Measurements from ENCODE around the gene PRAC2.

Gene PRAC2

GRCh38 chr17:48734333-48735061, 11.5 kb downstream of the PRAC2 start:
- no peak for DNase-seq

GRCh38 chr17:48735062-48735351, 12.0 kb downstream of the PRAC2 start:
- DNase-seq: no peak

GRCh38 chr17:48737330-48738043, 14.5 kb downstream of the PRAC2 start:
- DNase-seq: no peak

DNA sequence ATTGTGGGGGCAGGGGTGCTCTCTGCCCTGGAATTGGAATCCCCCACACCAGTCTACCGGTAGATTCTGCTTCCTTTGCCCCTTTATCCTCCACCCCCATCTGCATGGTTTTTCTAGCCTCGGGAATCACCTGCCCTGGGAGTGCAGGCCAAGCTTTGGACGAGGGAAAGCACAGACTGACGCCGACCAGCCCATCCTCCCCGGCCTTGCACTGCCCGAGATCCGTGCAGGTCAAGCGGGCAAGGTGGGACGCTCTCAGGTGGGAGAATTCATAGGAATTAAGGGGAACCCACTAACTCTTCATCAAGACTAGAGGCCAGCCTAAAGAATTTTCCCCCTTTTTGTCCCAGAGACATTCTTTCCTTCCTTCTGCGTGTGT, 15.4 kb downstream of the PRAC2 start:
- no peak for DNase-seq

DNA sequence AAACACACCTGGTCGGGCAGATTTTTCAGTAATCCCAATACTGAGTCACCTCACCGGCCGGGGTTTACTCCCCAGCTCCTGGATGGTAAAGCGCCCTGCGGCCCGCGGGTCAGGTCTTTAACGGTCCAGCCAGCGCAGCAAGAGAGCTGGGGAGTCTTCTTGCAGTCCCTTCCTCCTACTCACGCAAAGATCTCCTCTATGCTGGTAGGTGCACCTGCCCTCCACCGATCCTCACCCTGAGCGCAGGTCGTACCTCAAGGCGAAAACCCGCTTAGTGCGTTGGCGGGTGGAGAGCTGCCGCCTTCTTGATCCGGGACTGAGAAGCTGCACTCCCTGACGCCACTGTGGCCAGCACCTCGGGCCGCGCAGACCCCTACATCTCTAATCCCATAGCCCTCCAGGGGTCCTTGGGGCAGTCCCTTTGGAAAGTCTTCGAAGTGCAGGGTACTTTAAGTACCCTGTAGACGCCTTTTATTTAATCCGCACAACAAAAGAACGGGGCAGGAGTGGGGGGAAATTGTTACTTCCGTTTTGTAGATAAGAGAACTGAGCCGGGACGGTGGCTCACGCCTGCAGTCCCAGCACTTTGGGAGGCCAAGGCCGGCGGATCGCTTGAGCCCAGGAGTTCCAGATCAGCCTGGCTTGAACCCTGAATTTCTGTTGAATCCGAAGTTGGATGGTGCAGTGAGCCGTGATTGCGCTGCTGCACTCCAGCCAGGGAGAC, 16.0 kb downstream of the PRAC2 start:
- DNase-seq: no peak

GRCh38 chr17:48740537-48740936, 17.6 kb downstream of the PRAC2 start:
- DNase-seq: no peak

GRCh38 chr17:48745381-48746275, 22.6 kb downstream of the PRAC2 start:
- DNase-seq: no peak

DNA sequence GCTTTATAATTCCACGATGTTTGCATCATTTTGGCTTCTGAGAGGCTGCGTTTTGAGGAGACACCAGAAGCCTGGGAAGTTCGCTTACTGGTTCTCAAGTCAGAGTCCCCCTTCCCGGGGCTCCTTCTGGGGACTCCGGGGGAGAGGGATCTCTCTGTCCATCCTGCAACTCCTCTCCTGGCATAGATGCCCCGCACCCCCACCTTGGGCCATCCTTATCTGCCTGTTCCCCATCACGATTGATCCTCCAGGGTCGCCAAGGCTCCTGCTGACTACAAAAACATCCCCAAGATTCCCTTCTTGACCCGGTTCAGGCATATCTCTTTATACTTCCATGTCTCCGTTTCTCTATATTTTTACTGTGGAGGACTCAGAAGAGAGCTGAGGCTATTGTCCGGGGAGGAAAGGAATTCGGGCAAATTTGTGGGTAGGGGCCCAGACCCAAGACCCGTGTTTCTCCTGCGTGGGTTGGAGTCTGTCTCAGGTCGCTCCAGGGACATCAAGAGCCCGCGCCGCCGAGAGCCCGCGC, 24.0 kb downstream of the PRAC2 start:
- DNase-seq: no peak

- DNase-seq: no peak
Measured at GRCh38 chr17:48747445-48748363, 24.7 kb downstream of the PRAC2 start.

DNA sequence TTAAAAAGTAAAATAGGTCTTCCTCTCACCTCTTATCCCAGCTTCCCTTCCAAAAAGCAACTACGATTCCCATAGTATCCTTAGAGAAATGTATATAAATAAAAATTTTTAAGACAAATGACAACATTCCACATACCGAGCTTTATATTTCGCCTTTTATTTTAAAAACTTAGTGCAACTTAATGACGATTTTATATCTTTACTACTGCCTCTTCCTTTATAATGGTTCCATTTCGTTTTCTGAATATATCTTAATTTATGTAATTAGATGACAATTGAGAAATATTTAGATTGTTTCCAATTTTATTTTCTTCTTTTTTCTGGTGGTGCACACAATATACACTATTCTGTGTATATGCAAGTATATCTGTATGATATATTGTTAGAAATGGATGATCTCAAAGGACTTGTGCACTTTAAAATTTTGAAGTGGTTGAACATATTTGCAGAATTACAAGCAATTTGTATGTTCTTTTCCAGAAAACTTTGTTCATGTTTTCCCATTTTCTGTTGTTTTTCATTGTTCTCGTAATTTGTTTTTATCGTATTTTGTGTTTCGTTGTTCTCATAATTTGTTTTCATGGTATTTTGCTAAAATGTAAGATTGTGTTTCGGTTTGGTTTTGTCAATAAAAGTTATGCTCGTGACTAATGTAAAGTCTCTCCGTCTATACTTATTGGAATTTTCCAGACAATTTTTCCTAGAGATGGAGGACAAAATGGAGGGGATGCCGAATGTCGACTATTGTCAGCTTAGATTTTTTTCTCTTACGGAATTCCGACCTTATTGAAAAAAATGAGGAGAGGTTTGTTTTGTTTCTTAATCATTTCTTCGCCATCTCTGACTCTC, 26.0 kb downstream of the PRAC2 start:
- no peak for DNase-seq

- no peak for DNase-seq
Measured at GRCh38 chr17:48749621-48750553, 26.9 kb downstream of the PRAC2 start.

DNA sequence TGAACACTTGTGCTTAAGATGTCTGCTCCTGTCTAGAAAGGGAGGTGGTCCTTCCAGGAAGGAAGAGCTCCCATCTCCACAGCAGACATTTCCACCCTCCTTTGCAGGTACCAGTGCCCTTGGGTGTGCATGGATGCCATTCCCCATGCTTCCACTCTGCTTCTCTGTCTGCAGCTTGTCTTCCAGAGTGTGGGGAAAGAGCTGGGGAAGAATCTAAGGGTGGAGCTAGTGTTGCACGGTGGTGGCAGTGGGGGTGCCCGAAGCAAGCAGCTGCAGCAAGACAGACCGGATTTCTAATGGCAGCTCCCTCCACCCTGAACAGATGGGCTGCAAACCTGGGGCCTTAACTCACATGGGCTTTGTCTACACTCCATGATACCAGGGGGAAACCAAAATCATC, 28.2 kb downstream of the PRAC2 start:
- DNase-seq: no peak

DNA sequence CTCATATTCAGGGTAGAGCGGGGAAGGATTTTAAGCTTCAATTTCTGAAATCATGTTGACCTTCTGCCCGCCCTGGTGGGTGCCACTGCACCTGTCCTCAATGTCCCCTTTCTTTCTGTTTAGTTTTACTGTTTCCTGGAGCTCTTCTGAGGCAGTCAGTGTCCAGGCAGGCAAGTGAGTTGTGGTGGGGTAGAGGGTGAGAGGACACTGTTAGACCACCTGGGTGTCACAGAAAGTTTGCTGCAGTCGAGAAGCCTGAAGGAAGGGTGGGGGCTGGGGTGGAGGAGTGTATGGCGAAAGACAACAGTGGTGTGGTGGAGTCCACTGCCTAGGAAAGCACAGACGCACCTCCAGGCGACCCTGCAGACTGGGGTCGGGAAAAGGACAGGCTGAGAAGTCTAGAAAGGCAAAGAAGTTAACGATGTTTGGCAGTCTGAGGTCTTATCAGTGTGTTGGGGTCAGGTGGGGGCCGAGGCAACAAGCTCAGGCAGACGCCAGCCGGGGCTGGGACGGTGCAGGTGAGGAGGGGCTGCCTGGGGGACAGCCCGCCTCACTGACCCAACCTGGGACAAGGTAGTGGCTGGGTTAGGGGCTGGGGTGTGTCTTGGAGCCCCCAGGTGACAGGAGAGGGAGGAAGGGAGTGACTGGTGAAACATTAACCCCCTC, 28.9 kb downstream of the PRAC2 start:
- no peak for DNase-seq

GRCh38 chr17:48752399-48753288, 29.7 kb downstream of the PRAC2 start:
- DNase-seq: no peak

DNA sequence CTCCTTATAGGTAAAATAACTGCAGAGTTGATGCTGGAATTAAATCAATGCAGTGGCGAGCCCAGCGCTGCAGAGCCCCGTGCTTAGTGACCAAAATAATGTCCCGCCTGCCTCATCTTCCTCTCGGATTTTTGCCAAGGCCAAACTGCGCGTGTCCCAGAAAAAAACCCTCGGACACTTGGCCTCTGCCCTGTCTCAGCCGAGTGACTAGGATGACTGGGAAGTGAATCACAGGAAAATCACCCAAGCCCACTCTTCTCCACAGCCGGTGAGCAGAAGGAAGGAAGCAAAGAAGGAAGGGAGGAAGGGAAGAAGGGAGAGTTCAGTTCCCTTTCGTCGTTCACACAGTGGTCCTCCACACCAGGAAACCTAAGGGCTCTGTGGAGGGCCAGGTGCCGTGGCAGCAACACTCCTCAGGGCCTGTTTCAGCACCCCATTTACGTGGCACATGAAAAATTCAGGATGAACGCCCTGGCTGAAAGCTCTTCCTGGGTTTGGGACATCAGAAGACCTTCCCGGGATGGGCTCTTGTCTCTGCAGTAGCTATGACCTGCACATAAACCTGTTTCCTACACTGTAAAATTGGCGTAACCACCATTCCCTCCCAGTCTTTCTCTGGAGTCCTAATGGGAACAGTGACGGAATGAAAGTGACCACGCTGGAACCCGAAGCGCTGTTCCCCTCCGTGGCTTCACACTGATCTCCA, 31.0 kb downstream of the PRAC2 start:
- DNase-seq: no peak

DNA sequence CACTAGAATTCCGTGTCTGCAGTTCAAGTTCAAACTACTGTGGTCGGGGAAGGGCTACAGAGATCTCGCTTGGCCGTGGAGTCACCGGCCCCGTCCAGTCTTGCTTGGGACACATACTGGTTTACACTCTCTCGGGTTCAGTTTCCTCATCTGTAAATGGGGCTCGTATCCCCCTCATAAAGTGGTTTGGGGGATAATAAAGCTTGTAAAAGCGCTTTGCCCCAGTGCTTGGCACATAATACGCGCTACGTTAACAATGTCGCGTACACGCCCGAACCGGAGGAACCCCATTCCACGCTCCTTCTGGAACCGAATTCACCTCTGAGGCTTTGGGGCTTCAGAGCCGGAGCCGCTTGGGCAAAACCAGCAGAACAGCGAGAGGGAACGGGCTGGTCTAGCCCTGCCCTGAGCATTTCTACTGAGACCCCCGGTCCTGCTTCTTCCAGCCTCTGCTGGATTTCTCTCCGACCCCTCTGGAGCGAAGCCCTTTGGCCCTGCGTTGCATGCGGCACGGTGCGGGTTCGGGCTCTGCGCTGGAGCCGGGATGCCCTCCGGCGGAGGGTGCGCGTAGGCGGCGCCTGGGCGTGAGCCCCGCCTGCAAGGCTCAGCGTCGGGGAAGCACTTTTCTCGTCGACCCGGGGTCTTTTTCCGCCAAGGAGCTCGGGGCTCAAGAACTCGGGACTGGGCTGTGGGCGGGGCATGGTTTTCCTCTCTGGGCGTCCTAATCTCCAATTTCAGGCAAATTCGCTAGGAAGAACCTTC, 31.7 kb downstream of the PRAC2 start:
- no peak for DNase-seq

Data from AML-193 (cell line).